ENCODE measurements around the gene TACR2. TPM values are rescaled to one million over a fixed set of nuclear protein-coding genes. Genes with fewer than 3 reads are reported as not detected.
"Not testable (repeated sequence)": the region's sequence is repeated elsewhere in the genome, so short reads cannot be mapped to it uniquely, and the experiment has no call there.

TACR2 gene
- total RNA-seq, 1 experiment from 2014 or later: 0.26 TPM

DNA sequence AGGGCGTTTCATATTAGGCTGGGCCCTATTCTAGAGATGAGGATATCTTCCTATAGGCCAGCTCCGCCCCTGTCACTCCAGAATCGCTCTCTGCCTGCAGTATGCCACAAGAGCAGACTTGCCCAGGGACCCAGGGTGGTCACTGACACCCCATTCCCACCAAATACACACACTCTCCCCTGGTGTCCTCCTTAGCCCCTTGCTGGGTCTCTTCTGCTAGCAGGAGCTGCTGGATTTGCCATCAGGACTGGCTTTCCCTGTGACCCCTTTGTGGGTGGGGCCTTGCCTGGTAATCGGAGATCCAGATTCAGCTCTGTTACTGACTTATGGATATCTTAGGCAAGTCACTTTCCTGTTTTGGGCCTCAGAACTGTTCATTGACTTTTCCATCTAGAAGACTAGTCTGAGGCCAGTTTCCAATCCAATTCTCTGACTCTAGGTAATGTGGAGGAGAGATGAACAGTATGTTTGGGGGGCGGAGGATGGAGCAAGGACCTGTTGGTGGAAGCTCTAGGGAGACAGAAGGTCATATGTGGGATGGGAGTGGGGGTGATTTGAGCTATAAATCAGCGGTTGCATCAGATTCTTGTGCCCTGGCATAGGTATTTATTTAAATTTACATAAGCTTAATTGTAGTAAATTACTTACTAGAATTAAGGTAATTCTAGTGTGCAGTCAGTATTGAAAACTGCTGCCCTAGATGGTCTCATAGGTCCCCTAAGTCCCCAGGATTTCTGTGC lies 36.1 kb upstream of the TACR2 start:
- Mint-ChIP-seq H3K4me3 (ENCODE audit: low read depth, unreplicated experiment) (peak overlapping the region; percentile 97), H3K4me1 (ENCODE audit: low read depth, unreplicated experiment) (peaks cover 70% of the 10 kb centered on the region), H3K27me3 (ENCODE audit: unreplicated experiment) (no peaks in the 10 kb centered on the region), H3K27ac (ENCODE audit: unreplicated experiment) (peak overlapping the region; percentile 78), H3K9me3 (ENCODE audit: low read depth, unreplicated experiment) (no peaks in the 10 kb centered on the region), H3K36me3 (ENCODE audit: insufficient read depth, unreplicated experiment) (peaks cover 58% of the 10 kb centered on the region)
- CTCF ChIA-PET: interaction anchor here (1.4 to 4.7 kb wide), 3 partner anchors 26 to 44 kb away, joined by 6 to 33 read pairs (median 7); no protein-coding TSS in a partner anchor
- TSS peak; percentile 44 for BruUV-seq (replicated peaks)
- TF ChIP-seq, protein P1, sequence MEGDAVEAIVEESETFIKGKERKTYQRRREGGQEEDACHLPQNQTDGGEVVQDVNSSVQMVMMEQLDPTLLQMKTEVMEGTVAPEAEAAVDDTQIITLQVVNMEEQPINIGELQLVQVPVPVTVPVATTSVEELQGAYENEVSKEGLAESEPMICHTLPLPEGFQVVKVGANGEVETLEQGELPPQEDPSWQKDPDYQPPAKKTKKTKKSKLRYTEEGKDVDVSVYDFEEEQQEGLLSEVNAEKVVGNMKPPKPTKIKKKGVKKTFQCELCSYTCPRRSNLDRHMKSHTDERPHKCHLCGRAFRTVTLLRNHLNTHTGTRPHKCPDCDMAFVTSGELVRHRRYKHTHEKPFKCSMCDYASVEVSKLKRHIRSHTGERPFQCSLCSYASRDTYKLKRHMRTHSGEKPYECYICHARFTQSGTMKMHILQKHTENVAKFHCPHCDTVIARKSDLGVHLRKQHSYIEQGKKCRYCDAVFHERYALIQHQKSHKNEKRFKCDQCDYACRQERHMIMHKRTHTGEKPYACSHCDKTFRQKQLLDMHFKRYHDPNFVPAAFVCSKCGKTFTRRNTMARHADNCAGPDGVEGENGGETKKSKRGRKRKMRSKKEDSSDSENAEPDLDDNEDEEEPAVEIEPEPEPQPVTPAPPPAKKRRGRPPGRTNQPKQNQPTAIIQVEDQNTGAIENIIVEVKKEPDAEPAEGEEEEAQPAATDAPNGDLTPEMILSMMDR (IDR thresholded peaks at IDR 0.05; ENCODE audit: unreplicated experiment): no peak
- intact Hi-C loops (cut with micrococcal nuclease; ENCODE audit: unreplicated experiment): no loop called here
- peak; percentile 42 for DNase-seq

DNA sequence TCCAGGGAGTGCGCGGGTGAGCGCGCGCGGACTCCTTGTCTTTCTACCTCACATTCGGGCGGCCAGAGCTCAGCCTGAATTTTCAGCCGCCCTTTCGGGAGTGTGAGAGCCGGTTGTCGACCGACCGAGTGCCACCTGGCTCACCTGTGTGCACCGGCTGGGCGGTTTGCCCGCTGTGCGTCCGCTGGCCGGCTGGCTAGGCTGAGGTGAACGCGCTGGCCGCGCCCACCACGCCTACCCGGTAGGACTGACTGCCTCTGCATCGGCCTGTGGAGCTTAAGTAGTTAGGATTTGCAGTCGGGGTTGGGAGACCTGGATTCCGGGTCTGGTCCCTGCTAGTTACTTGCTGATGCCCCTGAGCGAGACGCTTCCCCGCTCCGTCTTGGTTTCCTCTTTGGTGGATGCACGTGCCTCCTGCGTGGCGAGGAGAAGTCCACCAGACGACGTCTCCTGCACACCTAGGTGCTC lies 35.1 kb upstream of the TACR2 start:
- Mint-ChIP-seq H3K36me3 (ENCODE audit: insufficient read depth, unreplicated experiment) (peaks cover 50% of the 10 kb centered on the region), H3K27me3 (ENCODE audit: unreplicated experiment) (no peaks in the 10 kb centered on the region), H3K27ac (ENCODE audit: unreplicated experiment) (peak overlapping the region; percentile 78), H3K9me3 (ENCODE audit: low read depth, unreplicated experiment) (no peaks in the 10 kb centered on the region), H3K4me1 (ENCODE audit: low read depth, unreplicated experiment) (peaks cover 62% of the 10 kb centered on the region), H3K4me3 (ENCODE audit: low read depth, unreplicated experiment) (peak overlapping the region; percentile 97)
- peak; percentile 79 for DNase-seq
- CTCF ChIA-PET: interaction anchor here (1.4 to 4.7 kb wide), 5 partner anchors 17 to 63 kb away, joined by 5 to 33 read pairs (median 7); no protein-coding TSS in a partner anchor
- no TSS peak for BruUV-seq (replicated peaks)
- TF ChIP-seq, protein P1 (IDR thresholded peaks at IDR 0.05; ENCODE audit: unreplicated experiment): no peak
- intact Hi-C loops (cut with micrococcal nuclease; ENCODE audit: unreplicated experiment): no loop called here

DNA sequence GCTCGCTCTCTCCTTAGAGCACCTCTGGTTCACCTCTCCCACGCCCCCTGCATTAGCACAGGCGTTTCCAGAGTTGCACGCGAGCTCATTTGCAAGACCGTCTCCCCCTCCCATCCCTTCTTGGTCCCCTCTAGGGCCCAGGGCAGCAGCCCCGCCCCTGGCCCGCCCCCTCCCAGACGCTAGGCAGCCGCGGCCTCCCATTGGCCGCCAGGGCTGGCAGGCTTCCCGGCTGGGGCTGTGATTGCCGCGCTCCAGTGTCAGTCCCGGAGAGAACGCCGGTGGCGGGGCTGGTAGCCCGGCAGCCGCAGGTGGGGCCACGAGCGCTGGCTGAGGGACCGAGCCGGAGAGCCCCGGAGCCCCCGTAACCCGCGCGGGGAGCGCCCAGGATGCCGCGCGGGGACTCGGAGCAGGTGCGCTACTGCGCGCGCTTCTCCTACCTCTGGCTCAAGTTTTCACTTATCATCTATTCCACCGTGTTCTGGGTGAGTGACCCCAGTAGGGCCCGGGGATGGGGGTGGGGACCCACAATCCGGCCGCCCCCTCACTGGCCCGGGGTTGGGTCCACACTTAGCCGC lies 34.6 kb upstream of the TACR2 start, which contains the start of gene TSPAN15:
Gene TSPAN15 (plus strand): TSS at position 257 of the 575 bp plus-strand sequence. CDS start 130 bp downstream, at position 387.
- TF ChIP-seq, protein P1 (IDR thresholded peaks at IDR 0.05; ENCODE audit: unreplicated experiment): no peak
- Mint-ChIP-seq H3K27ac (ENCODE audit: unreplicated experiment) (peak within 1 kb of the TSS; percentile 78), H3K9me3 (ENCODE audit: low read depth, unreplicated experiment) (no peaks in the 10 kb centered on the region), H3K4me3 (ENCODE audit: low read depth, unreplicated experiment) (peak within 1 kb of the TSS; percentile 97), H3K36me3 (ENCODE audit: insufficient read depth, unreplicated experiment) (peaks cover 45% of the 10 kb centered on the region), H3K27me3 (ENCODE audit: unreplicated experiment) (no peaks in the 10 kb centered on the region), H3K4me1 (ENCODE audit: low read depth, unreplicated experiment) (peaks cover 66% of the 10 kb centered on the region)
- CTCF ChIA-PET: interaction anchor here (0.6 to 5.3 kb wide), 15 partner anchors 8 to 922 kb away, joined by 3 to 43 read pairs (median 6); partner anchors contain the start of gene NEUROG3
- intact Hi-C loops (cut with micrococcal nuclease; ENCODE audit: unreplicated experiment): no loop called here
- peak; percentile 98 for DNase-seq
- BruUV-seq (replicated peaks): no TSS peak

DNA sequence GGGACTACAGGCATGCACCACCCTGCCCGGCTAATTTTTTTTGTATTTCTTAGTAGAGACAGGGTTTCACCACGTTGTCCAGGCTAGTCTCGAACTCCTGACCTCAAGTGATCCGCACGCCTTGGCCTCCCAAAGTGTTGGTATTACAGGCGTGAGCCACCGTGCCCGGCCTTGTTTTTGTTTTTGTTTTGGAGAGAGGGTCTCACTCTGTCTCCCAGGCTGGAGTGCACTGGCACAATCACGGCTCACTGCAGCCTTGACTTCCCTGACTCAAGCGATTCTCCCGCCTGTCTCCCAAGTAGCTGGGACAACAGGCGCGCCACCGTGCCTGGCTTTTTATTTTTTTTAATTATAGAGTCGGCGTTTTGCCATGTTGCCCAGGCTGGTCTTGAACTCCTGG lies 33.7 kb upstream of the TACR2 start:
- intact Hi-C loops (cut with micrococcal nuclease; ENCODE audit: unreplicated experiment); H3K27me3 Mint-ChIP-seq (ENCODE audit: unreplicated experiment); BruUV-seq (replicated peaks); H3K9me3 Mint-ChIP-seq (ENCODE audit: low read depth, unreplicated experiment); DNase-seq: not testable (repeated sequence)
- Mint-ChIP-seq H3K27ac (ENCODE audit: unreplicated experiment) (peak overlapping the region; percentile 78), H3K4me1 (ENCODE audit: low read depth, unreplicated experiment) (peaks cover 67% of the 10 kb centered on the region), H3K36me3 (ENCODE audit: insufficient read depth, unreplicated experiment) (peaks cover 45% of the 10 kb centered on the region), H3K4me3 (ENCODE audit: low read depth, unreplicated experiment) (peak overlapping the region; percentile 97)
- CTCF ChIA-PET: interaction anchor here (0.6 to 5.3 kb wide), 15 partner anchors 9 to 921 kb away, joined by 3 to 43 read pairs (median 5); partner anchors contain the start of gene NEUROG3

All from Calu3 (cell line).